Natural killer cell treated with Interleukin-12 subunit alpha and Interleukin-12 subunit beta and Interleukin-15 and Interleukin-18, amount 100 ng/mL, for 72 hours (primary cell): ENCODE measurements around the gene ZNF669. TPM values are rescaled to one million over a fixed set of nuclear protein-coding genes. Genes with fewer than 3 reads are reported as not detected.
"Not testable (repeated sequence)": the region's sequence is repeated elsewhere in the genome, so short reads cannot be mapped to it uniquely, and the experiment has no call there.

Source experiments
- ATAC-seq, 2 donors: fragments of 150-1000 bp; cut with Tn5 transposase in 1 of 2; sonication (Bioruptor Pico), chemical (Tn5 transposase) in 1 of 2; 2 replicates each; pipeline ENCODE4 v1.10.0; 2021
- DNase-seq: peaks from one replicate; pipeline ENCODE4 v3.0.0; 2022; ENCODE audit warnings: low spot score
- H3K27ac Mint-ChIP-seq, 2 donors: 1 replicate in 1 of 2; 2 replicates in 1 of 2; pipeline ENCODE4 v1.8.0; 2022; ENCODE audit warnings: mixed read lengths in 2 of 2, mild to moderate bottlenecking in 1 of 2, moderate library complexity in 1 of 2
- H3K27me3 Mint-ChIP-seq, 2 donors: 1 replicate in 1 of 2; 2 replicates in 1 of 2; pipeline ENCODE4 v1.8.0; 2022; ENCODE audit warnings: mixed read lengths in 2 of 2
- H3K36me3 Mint-ChIP-seq: one replicate; pipeline ENCODE4 v1.8.0; 2022; ENCODE audit warnings: mixed read lengths
- H3K4me1 Mint-ChIP-seq, 2 donors: 1 replicate in 1 of 2; 2 replicates in 1 of 2; pipeline ENCODE4 v1.8.0; 2022; ENCODE audit warnings: low read depth in 2 of 2, mixed read lengths in 2 of 2, mild to moderate bottlenecking in 1 of 2
- H3K4me3 Mint-ChIP-seq: one replicate; pipeline ENCODE4 v1.8.0; 2022; ENCODE audit warnings: mixed read lengths
- H3K9me3 Mint-ChIP-seq: 2 replicates; pipeline ENCODE4 v1.8.0; 2022; ENCODE audit warnings: mixed read lengths
- total RNA-seq, 2 donors: library from RNA; stranded (reverse); gene quantifications; one replicate each; pipeline ENCODE4 v1.2.3, GENCODE V29; 2022

Gene ZNF669
- 10 to 100 TPM; 10.5 to 11.0 TPM for total RNA-seq

DNA sequence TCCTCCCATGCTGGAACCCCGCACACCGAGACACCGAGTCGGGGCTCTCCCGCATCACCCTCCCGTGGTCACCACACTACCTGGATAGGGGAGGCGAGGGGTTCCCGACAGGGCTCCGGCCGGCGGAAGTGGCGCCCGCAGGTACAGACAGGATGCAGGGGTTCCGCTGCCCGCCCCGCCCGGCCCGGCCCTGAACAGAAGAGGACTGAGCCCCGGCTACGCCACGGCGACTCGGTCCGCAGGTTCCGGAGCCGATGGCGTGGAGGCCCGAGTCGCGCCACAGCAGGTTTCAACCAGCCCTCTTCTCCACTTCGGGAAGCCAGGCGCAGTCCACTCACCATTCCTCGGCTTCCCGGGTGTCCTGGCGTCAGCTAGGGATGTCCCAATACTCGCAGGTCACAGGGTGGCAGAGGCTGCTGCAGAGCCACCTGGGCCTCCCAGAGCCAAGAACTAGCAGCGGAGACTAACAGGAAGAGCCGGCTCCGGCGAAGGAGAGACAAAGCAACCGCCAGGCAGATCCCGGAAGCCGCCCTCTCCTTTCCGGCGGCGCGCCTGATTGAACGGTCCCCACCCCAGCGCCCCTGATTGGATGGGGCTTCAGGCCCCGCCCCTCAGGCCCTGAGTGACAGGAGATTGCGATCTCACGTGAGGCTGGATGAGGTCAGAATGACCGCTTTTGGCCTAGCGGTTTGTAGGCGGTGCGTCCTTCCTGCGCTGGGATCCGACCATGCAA lies at the start of gene ZNF669:
TSS of gene ZNF669 (minus strand) at position 498 of the 733 bp plus-strand sequence. CDS start at position 341, 157 bp downstream.
- H3K9me3 Mint-ChIP-seq: peaks cover 7% of the 10 kb centered on the region

DNA sequence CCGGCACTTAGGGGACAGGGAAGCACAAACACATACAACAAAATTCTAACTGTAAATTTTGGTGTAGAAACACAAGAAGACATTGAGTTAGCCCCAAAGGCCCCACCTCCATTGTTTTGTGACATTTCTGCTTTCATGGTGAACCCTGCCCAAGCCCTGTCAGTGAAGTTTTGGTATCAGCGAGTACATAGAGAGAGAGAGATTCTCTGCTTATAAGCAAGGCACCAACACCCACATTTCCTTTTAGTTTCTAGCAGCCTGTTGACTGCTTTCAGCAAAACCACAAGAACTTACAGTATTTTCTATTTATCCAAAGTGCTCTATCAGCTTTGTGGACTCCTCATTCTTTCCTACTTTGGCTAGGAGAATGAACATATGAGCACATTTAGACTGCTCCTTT lies 43.6 kb upstream of the ZNF669 start:
- H3K9me3 Mint-ChIP-seq: peaks cover 23% of the 10 kb centered on the region
- H3K4me3 Mint-ChIP-seq: no peak overlapping the region
- peaks cover 51% of the 10 kb centered on the region for H3K36me3 Mint-ChIP-seq
- H3K27me3 Mint-ChIP-seq: no peaks in the 10 kb centered on the region
- no peak overlapping the region for H3K27ac Mint-ChIP-seq
- ATAC-seq (no peak), DNase-seq (no peak)
- peaks cover 0 to 3% of the 10 kb centered on the region in 2 donors for H3K4me1 Mint-ChIP-seq

More for the DNA sequence above, at the start of gene ZNF669:
- peak within 1 kb of the TSS; percentile 74 to 84 for H3K27ac Mint-ChIP-seq
- H3K4me3 Mint-ChIP-seq: peak within 1 kb of the TSS; percentile 83
- peaks cover 13 to 21% of the 10 kb centered on the region in 2 donors for H3K27me3 Mint-ChIP-seq
- H3K4me1 Mint-ChIP-seq: peaks cover 12 to 17% of the 10 kb centered on the region in 2 donors
- peaks cover 34% of the 10 kb centered on the region for H3K36me3 Mint-ChIP-seq
- DNase-seq (peak; percentile 96), ATAC-seq (peak; percentile 100)

DNA sequence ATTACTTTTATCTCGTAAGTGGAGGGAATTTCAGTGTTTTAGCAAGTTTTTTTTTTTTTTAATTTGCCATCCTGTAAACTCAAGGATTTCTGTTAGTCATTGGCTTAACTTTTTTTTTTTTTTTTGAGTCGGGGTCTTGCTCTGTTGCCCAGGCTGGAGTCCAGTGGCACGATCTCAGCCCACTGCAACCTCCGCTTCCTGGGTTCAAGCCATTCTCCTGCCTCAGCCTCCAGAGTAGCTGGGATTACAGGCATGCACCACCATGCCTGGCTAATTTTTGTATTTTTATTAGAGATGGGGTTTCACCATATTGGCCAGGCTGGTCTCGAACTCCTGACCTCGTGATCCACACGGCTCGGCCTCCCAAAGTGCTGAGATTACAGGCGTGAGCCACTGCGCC lies 43.0 kb upstream of the ZNF669 start:
- H3K4me3 Mint-ChIP-seq, ATAC-seq, H3K27me3 Mint-ChIP-seq, H3K4me1 Mint-ChIP-seq, DNase-seq, H3K27ac Mint-ChIP-seq: not testable (repeated sequence)
- Mint-ChIP-seq H3K36me3 (peaks cover 51% of the 10 kb centered on the region), H3K9me3 (peaks cover 23% of the 10 kb centered on the region)

DNA sequence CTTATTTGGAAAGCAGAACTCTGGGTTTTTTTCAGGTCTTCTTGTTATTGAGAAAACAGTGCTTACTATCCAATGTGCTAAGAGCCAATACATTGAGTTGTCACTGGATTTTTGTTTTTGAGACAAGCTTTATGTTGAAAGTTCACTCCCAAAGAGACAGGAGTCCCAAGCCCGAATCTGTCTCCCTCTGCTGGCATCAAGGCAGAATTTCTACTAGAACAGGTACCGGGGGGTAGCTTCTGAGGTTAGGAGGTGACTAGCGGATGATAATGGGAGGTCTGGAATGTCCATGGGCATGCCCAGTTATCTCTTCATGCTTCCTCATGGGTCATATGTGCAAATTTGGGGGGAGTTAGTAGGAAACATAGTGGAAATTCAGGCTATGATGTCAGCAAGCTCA lies 42.5 kb upstream of the ZNF669 start:
- Mint-ChIP-seq H3K4me3 (no peak overlapping the region), H3K27me3 (no peaks in the 10 kb centered on the region)

DNA sequence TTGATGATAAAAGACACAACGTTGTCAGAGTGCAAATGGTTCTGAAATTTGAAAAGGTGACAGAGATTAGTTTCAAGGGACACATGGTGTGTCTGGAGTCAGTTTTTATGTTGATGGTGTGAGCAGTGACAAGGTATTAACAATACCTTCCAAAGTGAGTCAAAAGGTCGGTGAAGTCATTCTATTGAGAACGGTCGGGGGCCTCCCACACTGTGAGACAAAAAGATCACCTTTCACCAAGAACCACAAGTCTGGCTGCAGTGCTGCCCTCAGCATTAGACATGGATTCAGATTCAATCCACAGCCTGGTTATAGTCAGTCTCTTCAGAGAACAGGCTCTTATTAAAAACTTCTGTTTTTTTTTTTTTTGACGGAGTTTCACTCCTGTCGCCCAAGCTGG lies 41.1 kb upstream of the ZNF669 start:
- H3K4me1 Mint-ChIP-seq: no peaks in the 10 kb centered on the region
- H3K4me3 Mint-ChIP-seq: no peak overlapping the region
- DNase-seq: no peak
- H3K27me3 Mint-ChIP-seq: no peaks in the 10 kb centered on the region
- H3K36me3 Mint-ChIP-seq: peaks cover 47% of the 10 kb centered on the region
- peaks cover 20% of the 10 kb centered on the region for H3K9me3 Mint-ChIP-seq
- no peak for ATAC-seq
- H3K27ac Mint-ChIP-seq: no peak overlapping the region

More for the DNA sequence above, 42.5 kb upstream of the ZNF669 start:
- DNase-seq (no peak), ATAC-seq (no peak)
- Mint-ChIP-seq H3K4me1 (peaks cover 0 to 3% of the 10 kb centered on the region in 2 donors), H3K27ac (no peak overlapping the region), H3K36me3 (peaks cover 51% of the 10 kb centered on the region), H3K9me3 (peaks cover 23% of the 10 kb centered on the region)

DNA sequence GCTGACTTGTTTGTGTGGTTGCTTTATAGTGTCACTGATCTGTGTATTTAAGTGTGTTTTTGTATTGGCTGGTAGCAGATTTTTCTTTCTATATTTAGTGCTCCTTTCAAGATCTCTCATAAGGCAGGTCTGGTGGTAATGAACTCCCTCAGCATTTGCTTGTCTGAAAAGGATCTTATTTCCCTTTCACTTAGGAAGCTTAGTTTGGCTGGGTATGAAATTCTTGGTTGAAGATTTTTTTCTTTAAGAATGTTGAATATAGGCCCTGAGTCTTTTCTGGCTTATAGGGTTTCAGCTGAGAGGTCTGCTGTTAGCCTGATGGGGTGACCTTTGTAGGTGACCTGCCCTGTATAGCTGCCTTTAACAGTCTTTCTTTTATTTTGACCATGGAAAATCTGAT lies 35.4 kb upstream of the ZNF669 start:
- not testable (repeated sequence) for DNase-seq, H3K4me1 Mint-ChIP-seq, H3K27ac Mint-ChIP-seq, ATAC-seq, H3K4me3 Mint-ChIP-seq, H3K27me3 Mint-ChIP-seq
- peaks cover 77% of the 10 kb centered on the region for H3K36me3 Mint-ChIP-seq
- H3K9me3 Mint-ChIP-seq: peaks cover 36% of the 10 kb centered on the region

DNA sequence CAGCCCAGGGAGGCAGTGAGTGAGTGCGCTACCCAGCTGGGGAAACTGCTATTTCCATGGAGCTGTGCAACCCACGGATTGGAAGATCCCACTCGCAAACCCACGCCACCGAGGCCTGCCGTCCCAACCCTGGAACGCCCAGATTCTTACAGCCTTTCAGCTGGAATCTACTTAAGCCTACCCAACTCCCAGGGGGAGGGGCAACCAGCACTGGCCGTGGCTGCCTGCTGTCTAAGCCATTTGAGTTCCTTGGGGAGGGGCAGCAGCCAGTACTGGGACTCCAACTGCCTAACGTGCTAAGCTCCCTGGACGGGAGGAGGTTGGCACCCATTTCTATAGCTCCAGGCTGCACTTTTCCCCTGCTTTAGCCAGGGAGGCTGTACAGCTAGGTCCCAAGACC lies 27.1 kb upstream of the ZNF669 start:
- peaks cover 28% of the 10 kb centered on the region for H3K9me3 Mint-ChIP-seq
- H3K27ac Mint-ChIP-seq: no peak overlapping the region
- peaks cover 6 to 9% of the 10 kb centered on the region in 2 donors for H3K4me1 Mint-ChIP-seq
- no peaks in the 10 kb centered on the region for H3K27me3 Mint-ChIP-seq
- ATAC-seq (no peak), DNase-seq (no peak)
- no peak overlapping the region for H3K4me3 Mint-ChIP-seq
- H3K36me3 Mint-ChIP-seq: peaks cover 50% of the 10 kb centered on the region

DNA sequence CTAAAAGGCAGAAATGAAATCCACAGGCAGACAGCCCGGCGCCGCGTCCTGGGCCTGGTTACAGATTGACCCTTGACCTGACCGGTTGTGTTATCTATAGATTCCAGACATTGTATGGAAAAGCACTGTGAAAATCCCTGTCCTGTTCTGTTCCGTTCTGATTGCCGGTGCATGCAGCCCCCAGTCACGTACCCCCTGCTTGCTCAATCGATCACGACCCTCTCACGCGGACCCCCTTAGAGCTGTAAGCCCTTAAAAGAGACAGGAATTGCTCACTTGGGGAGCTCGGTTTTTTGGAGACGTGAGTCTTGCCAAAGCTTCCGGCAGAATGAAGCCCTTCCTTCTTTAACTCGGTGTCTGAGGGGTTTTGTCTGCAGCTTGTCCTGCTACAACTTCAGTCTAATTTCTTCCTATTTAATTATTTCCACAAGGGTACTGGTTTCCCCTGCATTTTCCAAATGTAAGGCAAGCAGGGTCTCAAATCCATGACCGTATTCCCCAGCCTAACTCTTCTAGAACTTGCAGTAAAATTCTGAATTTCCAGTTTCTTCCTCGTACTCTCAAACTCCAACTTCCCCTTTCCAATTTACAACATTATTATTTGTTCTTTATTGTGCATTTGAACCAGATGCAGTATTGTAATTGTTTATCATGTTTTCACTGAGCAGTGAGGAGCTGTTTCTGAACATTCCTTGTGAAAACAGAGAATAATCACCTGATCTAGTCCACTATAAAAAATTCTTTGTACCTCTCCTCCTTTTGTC lies 23.5 kb upstream of the ZNF669 start:
- Mint-ChIP-seq H3K36me3 (peaks cover 15% of the 10 kb centered on the region), H3K27ac (peak overlapping the region; percentile 31 to 51), H3K4me3 (peak overlapping the region; percentile 85)
- DNase-seq, H3K27me3 Mint-ChIP-seq, H3K9me3 Mint-ChIP-seq, ATAC-seq, H3K4me1 Mint-ChIP-seq: not testable (repeated sequence)

DNA sequence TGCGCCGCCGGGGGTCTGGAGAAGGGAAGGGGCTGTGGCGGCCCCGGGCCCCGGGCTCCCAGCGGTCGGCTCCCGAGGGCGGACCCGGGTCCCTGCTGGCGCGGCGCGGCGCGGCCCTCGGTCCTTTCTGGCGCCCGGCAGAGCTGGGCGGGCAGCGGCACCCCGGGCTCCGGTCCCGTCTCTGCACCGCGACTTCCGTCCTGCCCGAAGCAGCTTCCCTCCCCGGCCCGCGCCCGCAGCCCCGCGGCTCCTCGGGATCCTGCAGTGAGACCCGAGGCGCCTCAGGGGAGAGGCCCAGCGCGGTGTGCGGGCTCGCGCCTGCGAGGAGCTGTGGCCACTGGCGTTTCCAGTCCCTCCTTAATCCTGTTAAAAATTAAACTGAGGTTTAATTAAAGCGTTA lies 22.4 kb upstream of the ZNF669 start:
- H3K36me3 Mint-ChIP-seq, H3K9me3 Mint-ChIP-seq, H3K4me3 Mint-ChIP-seq, H3K4me1 Mint-ChIP-seq, H3K27me3 Mint-ChIP-seq, H3K27ac Mint-ChIP-seq, DNase-seq: not testable (repeated sequence)
- ATAC-seq: peak; percentile 80 to 87

DNA sequence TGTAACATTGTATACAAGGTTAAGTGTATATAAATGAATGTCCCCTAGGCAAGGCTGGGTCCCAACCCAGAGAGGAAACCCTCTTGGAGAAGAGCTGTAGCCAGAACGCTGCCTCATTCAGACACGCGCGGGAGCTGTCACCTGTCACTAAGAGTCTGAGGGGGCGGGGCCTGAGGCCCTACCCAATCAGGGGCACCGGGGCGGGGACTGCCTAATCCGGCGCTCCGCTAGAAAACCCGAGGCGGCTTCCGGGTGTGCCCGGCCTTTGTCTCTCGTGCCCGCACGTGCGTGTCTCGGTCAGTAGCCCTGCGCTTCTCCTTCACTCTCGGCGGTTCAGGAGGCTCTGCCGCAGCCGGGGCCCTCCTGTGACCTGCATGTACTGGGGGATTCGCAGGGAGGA lies 22.0 kb upstream of the ZNF669 start:
- H3K4me3 Mint-ChIP-seq: not testable (repeated sequence)

DNA sequence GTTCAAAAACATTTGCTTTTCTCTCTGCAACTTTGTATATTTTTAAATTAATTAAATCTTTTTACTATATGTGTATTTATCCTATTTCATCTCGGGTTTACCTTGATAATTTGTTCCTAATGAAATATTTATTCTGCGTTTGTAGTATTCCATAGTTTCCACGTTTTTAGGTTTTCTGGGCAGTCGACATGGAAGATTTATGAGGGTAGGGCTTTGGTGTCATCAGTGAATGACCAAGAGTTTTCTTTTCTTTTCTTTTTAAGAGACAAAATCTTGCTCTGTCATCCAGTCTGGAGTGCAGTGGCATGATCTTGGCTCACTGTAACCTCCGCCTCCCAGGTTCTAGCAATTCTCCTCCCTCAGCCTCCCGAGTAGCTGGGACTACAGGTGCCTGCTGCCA lies 17.2 kb upstream of the ZNF669 start:
- Mint-ChIP-seq H3K36me3 (no peaks in the 10 kb centered on the region), H3K4me1 (no peaks in the 10 kb centered on the region), H3K9me3 (no peaks in the 10 kb centered on the region), H3K27me3 (no peaks in the 10 kb centered on the region), H3K27ac (no peak overlapping the region), H3K4me3 (no peak overlapping the region)
- no peak for DNase-seq
- ATAC-seq: no peak

More for the DNA sequence above, 22.0 kb upstream of the ZNF669 start:
- H3K27ac Mint-ChIP-seq, H3K9me3 Mint-ChIP-seq, DNase-seq, H3K36me3 Mint-ChIP-seq, H3K4me1 Mint-ChIP-seq, H3K27me3 Mint-ChIP-seq: not testable (repeated sequence)
- ATAC-seq: peak; percentile 99 to 100

DNA sequence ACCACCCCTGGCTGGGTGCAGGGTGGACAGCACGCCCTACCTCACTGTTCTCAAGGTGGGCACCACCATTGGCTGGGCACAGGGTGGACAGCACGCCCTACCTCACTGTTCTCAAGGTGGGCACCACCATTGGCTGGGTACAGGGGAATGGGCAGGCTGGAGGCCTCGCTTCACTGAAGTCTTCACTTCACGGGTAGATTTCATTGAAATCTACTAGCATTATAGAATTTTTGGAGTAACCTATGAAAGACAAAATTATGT lies 16.2 kb upstream of the ZNF669 start:
- H3K27me3 Mint-ChIP-seq, H3K4me1 Mint-ChIP-seq, H3K9me3 Mint-ChIP-seq, DNase-seq, H3K27ac Mint-ChIP-seq, H3K4me3 Mint-ChIP-seq, H3K36me3 Mint-ChIP-seq, ATAC-seq: not testable (repeated sequence)

DNA sequence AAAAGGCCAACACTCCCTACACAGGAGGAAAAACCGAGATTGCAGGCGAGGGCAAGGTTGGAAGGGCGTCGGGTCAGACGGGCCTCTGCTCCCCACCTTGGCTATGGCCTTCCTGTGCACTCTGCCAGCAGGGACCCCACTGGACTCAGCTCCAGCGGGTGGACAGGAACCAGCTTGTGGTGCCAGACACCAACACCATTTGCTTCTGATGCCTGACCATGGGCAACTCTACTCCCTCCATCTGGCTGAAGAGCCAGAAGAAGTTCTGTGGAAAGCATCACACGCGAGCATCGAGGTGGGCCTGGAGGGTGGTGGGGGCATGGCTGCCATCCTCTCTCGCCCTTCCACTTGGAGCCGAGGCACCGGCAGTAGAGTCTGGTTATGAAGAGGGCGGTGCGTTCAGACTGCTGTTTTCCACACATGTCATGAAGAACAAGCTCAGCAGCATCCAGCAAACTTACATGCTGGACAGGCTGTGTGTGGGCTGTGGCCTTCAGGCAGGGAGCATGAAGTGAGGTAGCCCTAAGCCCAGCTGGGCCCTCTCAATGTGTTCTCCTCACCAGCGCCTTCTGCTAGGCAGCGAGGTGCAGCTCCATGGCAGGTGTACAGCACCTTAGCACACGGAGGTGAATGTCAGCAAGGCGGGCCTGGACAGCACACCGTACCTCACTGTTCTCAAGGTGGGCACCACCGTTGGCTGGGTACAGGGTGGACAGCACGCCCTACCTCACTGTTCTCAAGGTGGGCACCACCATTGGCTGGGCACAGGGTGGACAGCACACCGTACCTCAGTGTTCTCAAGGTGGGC lies 15.6 kb upstream of the ZNF669 start:
- Mint-ChIP-seq H3K27ac (no peak overlapping the region), H3K36me3 (no peaks in the 10 kb centered on the region), H3K4me1 (peaks cover 0 to 2% of the 10 kb centered on the region in 2 donors), H3K4me3 (no peak overlapping the region), H3K9me3 (no peaks in the 10 kb centered on the region), H3K27me3 (no peaks in the 10 kb centered on the region)
- DNase-seq: no peak
- peak in 1 of 2 donors; percentile 49 for ATAC-seq
